Pulmonary artery endothelial cell (primary cell): Measurements from ENCODE around the gene ANKS3. TPM values are rescaled to one million over a fixed set of nuclear protein-coding genes. Genes with fewer than 3 reads are reported as not detected.

ENCODE experiments used
- DNase-seq: peaks from one replicate; pipeline ENCODE4 v3.0.0-alpha.2; 2011; ENCODE audit warnings: low read depth, low spot score
- total RNA-seq: library from RNA; depleted of rRNA; stranded (reverse); fragments of >200 nt; gene quantifications from 2 replicates; pipeline ENCODE4 v1.2.3, GENCODE V29; 2014

Gene ANKS3, protein sequence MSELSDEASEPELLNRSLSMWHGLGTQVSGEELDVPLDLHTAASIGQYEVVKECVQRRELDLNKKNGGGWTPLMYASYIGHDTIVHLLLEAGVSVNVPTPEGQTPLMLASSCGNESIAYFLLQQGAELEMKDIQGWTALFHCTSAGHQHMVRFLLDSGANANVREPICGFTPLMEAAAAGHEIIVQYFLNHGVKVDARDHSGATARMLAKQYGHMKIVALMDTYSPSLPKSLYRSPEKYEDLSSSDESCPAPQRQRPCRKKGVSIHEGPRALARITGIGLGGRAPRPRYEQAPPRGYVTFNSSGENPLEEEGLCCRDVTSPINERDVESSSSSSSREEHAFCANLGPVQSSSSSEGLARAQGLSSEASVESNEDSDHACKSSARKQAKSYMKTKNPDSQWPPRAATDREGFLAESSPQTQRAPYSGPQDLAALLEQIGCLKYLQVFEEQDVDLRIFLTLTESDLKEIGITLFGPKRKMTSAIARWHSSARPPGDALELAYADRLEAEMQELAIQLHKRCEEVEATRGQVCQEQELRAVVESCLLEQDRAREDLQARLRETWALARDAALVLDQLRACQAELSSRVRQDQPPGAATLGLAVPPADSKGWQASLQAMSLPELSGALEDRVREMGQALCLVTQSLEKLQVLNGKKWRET
- 14.3 and 21.6 TPM in 2 replicates for total RNA-seq

DNA sequence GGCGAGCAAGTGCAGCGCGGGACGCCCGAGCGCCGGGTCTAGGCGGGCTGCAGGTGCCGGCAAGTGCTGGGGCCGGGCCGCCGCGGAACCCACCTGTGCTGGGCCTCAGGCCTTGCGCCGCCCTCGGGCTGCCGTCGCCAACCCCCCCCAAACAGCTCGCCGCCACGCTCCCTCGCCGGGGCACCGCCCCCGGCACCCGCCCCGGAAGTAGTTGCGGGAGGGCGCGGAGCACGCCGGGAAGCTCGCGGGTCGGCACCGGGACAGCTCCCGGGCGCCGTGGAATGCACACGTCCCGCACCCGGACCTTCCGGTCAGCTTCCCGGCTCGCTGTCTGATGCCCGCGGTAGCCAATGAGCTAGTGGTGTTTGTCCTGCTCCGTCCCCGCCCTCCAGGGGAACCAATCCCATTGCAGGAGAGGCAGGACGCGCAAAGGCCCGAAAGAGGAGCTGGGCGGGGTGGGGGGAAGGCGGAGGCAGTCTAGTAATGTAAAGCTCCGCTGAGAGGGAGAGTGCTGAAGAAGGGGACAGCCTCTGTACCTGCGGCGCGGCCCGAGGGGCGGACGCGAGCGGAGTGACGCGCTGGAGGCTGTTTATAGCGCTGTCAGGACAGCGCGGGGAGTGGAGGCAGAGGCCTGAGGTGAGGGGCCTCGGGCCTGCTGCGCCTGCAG, at the start of gene ANKS3, which contains the start of gene DNAAF8:
Gene ANKS3 (minus strand): TSS at position 209 of the 667 bp plus-strand sequence. CDS start 4,122 bp downstream, outside the sequence.
Gene DNAAF8 (plus strand): TSS at position 475 of the 667 bp plus-strand sequence. CDS start 1,978 bp downstream, outside the sequence.
- peak; percentile 88 for DNase-seq

DNA sequence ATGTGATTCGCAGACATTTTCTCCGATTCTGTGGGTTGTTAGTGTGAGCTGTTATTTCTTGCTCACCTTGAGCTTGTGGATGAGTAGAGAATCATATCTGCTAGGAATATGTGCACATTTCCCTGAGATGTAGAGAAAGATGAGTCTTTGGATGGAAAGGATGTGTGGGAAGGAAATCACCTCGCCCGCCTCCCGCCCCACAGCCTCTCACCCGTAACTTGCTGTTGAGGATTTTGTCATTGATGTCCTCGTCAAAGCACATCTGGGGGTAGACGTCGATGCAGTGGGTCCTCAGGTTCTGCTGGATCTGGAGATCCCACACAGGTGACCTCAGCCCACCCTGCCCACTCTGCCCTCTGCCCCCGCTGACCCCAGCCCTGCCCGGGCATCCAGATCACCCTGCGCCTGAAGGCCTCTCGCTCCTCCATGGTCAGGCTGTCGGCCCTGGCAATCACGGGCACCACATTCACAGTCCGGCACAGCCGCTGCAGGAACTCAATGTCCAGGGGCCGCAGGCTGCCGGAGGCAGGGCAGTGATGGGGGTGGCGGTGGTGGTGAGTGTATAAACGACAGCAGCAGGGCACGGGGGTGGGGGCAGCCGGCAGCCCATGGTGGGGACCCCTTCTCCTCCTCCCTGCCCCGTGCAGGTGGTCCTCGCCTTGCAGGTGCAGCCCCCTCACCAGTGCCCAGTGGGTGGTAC, 49.3 kb upstream of the ANKS3 start:
- no peak for DNase-seq

DNA sequence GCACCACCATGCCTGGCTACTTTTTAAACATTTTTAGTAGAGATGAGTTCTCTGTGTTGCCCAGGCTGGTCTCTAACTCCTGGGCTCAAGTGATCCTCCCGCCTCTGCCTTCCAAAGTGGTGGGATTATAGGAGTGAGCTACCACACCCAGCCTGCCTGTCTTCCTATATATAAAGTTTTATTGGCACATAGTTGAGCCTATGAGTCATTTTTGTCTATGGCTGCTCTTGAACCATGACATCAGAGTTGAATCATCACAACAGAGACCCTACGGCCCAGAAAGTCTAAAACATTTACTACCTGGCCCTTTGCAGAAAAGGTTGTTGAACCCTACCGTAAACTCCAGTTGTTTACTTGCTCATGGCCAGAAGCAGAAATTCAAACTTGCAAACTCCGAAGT, 46.2 kb upstream of the ANKS3 start:
- DNase-seq, result no peak

DNA sequence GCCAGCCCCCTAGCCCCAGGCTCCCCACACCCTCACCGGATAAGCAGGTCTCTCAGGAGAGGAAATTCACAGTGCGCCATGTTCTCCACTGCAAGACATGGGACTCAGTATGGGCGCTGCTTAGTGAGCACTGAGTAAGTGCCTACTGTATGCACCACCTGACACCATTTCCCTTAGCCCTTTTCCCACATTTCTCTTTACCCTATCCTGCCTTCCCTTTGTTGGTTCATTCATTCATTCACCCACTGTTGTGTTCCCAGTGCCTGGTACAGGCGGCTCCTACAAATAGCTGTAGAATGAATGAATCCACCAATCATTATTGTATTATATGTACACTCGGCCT, 44.0 kb upstream of the ANKS3 start:
- no peak for DNase-seq

DNA sequence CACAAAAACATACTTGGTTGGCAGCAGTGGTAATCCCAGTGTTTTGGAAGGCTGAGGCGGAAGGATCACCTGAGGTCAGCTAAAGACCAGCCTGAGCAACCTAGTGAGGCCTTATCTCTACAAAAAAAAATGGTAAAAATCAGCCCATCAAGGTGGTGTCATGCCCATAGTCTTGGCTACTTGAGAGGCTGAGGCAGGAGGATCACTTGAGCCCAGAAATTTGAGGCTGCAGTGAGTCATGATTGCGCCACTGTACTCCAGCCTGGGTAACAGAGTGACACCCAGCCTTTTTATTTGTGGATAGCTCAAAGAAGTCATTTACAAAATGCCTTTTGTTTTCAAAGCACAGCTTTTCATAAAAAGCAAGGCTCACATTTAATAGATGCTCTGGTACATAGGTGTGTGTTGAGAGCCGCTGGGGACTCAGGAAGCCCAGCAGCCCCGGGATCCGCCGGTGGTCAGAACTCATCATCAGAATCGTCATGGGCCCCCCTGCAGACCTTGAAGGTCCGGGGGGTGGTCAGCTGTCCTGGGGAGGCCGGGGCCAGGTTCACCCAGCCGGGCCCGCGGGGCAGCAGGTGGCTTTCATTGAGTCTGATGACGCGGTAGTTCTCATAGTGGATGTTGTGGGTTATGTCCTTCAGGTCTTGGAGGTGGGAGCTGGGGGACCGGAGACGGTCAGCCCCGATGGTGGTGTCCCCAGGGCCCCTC, 43.4 kb upstream of the ANKS3 start:
- DNase-seq, result no peak

DNA sequence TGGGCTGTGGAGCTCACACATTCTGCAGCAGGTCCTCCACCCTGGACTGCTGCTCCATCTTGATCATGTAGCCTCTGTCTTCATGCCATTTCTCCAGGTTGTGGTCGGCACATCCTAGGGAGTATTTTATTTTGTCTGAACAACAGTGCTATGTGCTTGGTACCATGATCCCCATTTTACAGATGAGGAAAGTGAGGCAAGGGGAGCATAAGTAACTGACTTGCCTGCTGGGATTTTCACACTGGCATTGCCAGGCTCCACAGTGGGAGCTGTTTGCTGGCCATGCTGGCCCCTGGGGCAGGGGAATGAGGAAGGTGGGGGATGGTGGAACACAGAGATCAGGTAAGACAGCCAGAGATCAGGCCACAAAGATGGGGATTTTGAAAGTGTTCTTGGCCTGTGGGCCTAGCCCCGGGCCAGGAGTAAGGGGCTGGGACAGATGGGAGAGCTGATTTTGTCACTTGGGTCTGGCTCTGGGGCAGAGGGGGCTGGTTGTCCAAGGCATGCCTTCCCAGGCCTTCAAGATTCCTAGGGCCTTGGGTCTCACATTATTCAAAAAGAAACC, 42.2 kb upstream of the ANKS3 start:
- no peak for DNase-seq

DNA sequence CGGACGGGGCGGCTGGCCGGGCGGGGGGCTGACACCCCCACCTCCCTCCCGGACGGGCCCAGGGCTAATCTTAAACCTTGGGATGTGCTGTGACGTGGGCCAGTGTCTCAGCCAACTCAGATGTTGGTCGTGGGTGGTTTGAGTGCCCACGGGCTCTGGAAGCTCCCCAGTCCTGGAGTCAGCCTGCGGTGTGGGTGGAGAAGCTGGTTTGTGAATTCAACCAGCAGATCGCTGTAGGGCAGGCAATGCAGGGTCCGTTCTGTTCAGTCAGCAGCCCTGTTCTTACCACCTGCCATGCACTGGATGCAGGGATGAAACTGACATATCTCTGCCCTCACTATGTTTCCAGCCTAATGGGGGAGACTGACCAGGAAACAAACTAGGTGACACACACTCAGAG, 40.9 kb upstream of the ANKS3 start:
- DNase-seq, result no peak

DNA sequence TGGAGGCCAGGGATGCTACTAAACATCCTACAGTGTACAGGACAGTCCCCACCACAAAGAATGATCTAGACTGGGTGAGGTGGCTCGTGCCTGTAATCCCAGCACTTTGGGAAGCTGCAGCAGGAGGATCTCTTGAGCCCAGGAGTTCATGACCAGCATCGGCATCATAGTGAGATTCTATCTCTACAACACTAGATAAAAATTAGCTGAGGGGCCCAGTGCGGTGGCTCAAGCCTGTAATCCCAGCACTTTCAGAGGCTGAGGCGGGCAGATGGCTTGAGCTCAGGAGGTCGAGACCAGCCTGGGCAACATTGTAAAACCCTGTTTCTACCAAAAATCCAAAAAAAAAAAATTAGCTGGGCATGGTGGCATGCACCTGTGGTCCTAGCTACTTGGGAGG, 38.3 kb upstream of the ANKS3 start:
- no peak for DNase-seq

DNA sequence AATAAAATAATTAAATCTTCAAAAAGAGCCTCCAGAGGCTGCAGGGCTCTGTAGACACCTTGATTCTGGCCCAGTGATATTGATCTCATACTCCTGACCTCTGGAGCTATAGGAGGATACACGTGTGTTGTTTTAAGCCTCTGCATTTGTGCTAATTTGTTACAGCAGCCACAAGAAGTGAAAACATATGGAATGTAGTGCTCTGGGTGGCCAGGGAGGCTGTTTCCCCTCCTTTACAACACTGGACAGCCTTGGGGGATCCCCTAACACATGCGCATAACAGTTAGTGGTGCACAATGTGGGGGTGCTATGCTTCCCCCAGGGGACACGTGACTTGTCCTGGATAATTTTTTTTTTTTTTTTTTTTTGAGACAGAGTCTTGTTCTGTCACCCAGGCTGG, 37.6 kb upstream of the ANKS3 start:
- no peak for DNase-seq

DNA sequence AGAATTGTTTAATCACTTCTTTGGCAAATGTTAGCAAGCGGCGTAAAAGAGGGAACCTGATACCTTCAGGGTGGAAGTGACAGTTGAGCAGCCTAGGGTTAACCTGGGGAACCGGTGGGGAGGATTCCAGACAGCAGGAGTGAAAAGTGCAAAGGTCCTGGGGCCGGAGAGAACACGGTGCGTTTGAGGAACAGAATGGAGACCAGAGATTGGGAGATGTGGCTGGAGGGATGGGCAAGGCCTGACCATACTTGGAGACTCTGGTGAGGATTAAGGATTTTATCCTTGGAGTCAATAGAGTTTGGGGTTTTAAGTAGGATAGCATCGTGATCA, 35.2 kb upstream of the ANKS3 start:
- no peak for DNase-seq

DNA sequence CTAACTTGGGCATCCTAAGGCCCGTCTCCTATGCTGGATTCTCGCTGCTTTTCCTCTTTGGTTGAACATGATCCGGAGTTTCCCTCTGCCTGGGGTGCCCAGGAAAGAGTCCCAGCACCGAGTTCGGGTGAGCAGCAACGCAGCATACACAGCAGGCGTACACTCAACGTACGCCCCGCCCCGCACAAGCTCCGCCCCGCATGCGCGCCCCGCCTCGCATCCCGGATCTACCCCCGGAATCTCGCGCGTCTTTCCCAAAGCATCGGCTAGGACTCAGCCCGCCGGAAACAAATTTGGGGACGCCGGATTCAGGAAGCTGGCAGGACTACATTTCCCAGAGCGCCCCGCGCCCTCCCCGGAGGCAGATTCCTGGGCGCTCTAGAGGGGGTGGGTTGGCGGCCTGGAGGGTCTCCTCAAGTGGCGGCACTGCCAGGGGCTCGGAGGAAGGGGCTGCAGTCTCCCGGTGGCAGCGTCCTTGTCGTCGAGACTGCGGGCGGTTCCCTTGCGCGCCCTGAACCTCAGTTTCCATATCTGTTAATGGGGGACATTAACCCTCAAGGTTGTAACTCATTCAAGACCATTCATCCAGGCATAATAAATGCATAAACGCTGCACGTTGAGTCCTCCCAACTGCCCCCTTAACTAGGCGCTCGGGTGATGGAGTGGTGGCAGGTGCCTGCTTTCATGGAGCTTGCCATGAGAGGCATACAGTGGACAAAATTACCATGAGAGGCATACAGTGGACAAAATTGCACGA, 34.7 kb upstream of the ANKS3 start:
- DNase-seq, result peak; percentile 68

DNA sequence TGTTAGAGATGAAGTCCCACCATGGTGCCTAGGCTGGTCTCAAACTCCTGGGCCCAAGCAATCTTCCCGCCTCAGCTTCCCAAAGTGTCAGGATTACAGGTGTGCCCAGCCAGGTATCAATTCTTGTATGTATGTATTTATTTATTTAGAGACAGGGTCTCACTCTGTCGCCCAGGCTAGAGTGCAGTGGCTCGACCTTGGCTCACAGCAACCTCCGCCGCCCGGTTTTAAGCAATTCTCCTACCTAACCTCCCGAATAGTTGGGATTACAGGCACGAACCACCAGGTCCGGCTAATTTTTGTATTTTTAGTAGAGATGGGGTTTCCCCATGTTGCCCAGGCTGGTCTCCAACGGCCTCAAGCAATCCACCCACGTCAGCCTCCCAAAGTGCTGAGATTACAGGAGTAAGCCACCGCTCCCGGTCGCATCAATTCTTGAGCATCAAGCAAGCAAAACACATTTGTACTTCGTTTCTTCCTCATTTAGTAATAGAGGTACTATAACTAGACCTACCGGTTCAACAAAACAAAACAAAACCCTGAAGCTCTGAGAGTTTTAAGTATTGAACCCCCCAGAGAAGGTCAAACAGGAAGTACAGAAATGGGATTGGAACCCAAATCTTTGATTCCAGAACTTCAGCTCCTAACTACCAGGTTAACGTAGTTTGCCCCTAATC, 33.9 kb upstream of the ANKS3 start:
- DNase-seq, result no peak

DNA sequence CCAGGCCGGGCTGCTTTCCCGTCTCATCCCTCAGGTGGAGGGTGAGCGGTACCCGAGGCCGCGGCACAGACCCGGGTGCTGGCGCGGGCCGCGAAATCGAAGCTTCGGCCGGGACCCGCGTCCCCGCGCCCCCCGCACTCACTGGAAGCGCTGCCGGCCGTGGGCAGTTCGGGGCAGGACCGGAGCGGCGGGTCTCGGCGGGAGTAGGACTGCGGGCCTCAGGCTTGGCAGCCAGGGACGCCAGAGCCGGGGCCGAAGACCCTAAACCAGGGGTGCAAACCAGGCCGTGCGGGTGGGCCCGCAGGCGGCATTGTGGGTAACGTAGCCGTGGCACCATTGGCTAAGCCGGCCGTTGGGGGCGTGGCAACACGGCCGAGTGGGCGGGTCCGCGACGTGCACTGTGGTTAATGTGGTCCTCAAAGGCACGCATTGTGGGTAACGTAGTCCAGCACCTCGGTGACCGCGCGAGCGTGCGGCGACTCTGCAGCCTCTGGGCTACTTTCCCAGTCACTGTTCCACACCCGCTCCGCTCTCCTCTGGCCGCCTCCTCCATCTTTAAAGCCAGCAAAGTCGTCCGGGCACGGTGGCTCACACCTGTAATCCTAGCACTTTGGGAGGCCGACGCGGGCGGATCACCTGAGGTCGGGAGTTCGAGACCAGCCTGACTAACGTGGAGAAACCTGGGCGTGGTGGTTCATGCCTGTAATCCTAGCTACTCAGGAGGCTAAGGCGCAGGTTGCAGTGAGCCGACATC, 33.0 kb upstream of the ANKS3 start, which contains the start of gene ZNF500:
Gene ZNF500 (minus strand): TSS at position 288 of the 754 bp plus-strand sequence. CDS start 1,184 bp downstream, outside the sequence.
- peak; percentile 88 for DNase-seq

DNA sequence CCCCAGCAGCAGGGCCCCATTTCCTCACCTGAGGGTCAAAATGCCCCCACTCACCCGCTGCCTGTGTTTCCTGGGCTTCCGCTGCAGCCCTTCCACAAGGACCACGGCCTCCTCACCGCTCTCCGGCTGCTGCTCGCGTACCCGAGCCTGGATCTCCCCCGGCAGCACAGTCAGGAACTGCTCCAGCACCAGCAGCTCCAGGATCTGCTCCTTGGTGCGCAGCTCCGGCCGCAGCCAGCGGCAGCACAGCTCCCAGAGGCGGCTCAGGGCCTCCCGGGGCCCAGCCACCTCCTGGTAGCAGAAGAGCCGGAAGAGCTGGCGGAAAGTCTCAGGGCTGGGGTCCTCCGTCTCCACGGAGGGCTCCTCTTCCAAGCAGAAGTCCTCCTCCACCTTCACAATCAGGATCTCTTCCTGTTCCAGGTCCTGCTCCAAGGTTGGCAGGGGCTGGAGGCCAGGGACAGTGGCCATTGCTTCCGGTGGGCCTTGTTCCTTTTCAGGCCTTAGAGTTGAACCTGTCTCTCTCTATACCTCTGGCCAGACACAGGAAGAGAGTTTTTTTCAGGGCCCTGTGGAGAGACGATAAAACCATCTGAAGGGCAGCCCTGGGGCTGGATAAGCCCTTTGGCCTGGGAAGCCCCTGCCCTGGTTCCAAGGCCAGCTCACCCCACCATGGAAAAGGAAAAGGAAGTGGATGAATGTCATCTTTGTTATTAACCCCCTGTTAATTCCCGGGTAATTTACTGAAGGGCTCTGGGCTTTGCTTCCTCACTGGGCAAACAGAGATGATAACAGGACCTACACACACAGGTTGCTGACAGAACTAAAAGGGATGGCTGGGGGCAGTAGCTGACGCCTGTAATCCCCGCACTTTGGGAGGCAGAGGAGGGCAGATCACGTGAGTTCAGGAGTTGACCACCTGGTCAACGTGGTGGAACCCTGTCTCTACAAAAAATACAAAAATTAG, 31.7 kb upstream of the ANKS3 start:
- no peak for DNase-seq

DNA sequence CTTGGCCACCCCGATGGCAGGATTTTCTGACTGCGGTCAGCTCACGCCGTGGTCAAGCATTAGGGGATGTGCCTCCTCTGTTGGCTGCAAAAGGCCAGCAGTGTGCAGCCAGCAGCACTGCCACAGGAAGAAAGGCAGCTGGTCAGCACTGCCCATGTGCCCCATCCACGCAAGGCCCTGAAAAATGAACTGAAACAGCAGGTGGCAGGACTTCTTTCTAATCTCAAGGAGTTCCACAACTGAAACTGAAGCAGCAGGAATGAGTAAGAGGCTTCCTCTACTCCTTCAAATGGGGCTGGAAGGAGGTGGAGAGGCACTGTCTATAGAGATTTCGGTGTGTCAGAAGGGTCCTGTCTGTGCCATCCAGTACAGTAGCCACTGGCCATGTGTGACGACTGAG, 29.7 kb upstream of the ANKS3 start:
- DNase-seq, result no peak

DNA sequence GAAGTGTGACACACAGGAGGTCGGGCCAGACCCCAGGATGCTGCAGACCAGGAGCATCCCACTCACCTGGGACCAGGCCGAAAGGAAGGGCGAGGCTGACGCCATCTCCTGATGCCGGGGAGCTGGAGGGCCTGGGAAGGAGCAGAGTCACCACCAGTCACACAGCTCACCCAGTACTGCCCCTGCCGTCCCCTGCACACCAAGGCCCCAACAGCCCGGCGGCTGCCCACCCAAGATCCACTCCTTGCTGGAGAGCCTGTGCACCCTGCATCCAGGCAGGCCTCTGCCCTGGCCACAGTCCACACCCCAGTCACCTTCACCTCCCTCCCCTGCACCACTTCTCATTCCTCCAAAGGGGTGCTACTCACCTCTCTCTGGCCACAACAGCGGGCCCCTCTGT, 28.1 kb upstream of the ANKS3 start:
- no peak for DNase-seq

DNA sequence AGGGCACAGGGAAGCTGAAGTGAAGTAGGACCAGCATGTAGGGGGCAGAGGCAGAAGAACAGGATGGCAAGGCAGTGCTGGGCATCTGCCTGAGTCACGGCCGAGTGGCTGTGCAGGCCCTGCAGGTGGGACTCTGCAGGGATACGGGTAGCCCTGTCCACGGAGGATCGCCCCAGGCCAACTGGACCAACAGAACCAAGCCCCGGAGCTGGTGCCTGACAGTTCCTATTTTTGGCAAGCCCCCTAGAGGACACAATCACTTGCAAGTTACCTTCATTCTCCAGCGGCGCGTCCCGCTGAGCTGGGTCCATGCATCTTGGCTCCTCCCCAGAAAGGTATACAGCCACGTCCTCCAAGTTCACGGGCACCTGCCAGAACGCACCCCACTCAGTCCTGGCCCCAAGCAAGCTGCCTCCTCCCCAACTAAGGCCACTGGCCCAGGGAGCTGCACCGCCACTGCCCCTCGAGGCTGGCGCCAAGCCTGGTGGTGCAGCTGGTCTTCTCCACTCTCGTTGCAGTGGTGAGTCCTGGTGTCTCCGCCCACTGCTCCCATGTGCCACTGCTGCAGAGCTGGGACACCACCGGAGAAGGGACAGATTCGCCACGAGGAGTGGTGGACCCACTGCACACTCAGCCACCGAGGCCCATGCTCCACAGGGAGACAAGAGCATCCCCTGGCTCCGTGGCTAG, 26.3 kb upstream of the ANKS3 start:
- no peak for DNase-seq
